ENCODE measurements around the gene ELF1. TPM values are rescaled to one million over a fixed set of nuclear protein-coding genes. Genes with fewer than 3 reads are reported as not detected.

The ELF1 gene
- total and polyA plus RNA-seq, 2 of the 4 experiments (the other 2 are of a cell fraction) = 25.4 to 27.6 TPM

DNA sequence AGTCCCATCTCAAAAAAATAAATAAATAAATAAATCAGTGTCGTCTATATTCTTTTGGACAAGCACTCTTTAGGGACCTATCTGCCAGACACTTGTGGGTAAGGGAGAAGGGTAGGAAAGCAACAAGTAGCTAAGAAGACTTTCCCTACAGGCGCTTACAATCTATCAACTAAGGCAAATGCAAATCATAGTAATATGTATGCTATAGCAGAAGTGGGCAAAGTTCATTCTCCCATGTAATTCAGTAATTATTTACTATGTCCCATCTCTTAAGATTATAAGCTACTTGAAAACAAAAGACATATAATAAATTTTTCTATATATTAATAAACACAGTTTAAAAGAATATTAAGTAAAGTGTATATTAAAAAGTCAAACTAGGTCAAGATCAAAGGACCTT, 16.5 kb downstream of the ELF1 start:
- no peak overlapping the region for H3K14ac ChIP-seq (replicated peaks; ENCODE audit: low read depth, low read length)
- in situ Hi-C loops (cut with MboI; ENCODE audit: low sequenced_read_pairs) (no loop called here), dilution Hi-C loops (cut with HindIII; ENCODE audit: low sequenced_read_pairs, unreplicated experiment) (no loop called here), intact Hi-C loops (cut with micrococcal nuclease) (no loop called here)
- no peaks in the 10 kb centered on the region for H3K36me3 ChIP-seq (ENCODE audit: control insufficient read depth, insufficient read depth, low read length)
- H3K9ac ChIP-seq (ENCODE audit: low read depth, low read length) = no peak overlapping the region
- H3K56ac ChIP-seq (ENCODE audit: extremely low read depth, insufficient read depth, low read length) = no peak overlapping the region
- no peak overlapping the region for H4K5ac ChIP-seq (ENCODE audit: low read depth, low read length)
- BruUV-seq (replicated peaks) = no TSS peak
- peaks cover 18 to 63% of the 10 kb centered on the region in 2 experiments for H3K79me1 ChIP-seq (ENCODE audit: low read depth in 1 of 2, low read length in 2 of 2)
- H2BK120ac ChIP-seq (ENCODE audit: low read depth, low read length) = no peak overlapping the region
- H3K18ac ChIP-seq (ENCODE audit: low read depth, low read length) = no peak overlapping the region
- H3K9me1 ChIP-seq (ENCODE audit: insufficient read depth, low read length) = peaks cover 5% of the 10 kb centered on the region; the same call in 1 of the 2 replicates
- no peak overlapping the region for H4K91ac ChIP-seq (ENCODE audit: insufficient read depth, low read depth, low read length)
- H4K8ac ChIP-seq (ENCODE audit: low read depth in 2 of 2, low read length in 2 of 2) = no peak overlapping the region
- no peak for TF ChIP-seq POLR2A (IDR thresholded peaks at IDR 0.05; ENCODE audit: low read depth, low read length)
- no peak for TF ChIP-seq MAZ (IDR thresholded peaks at IDR 0.05; ENCODE audit: borderline replicate concordance, low read depth, low read length)
- TF ChIP-seq CHD1 (IDR thresholded peaks at IDR 0.05; ENCODE audit: low read depth, low read length) = no peak
- TF ChIP-seq, protein P1, sequence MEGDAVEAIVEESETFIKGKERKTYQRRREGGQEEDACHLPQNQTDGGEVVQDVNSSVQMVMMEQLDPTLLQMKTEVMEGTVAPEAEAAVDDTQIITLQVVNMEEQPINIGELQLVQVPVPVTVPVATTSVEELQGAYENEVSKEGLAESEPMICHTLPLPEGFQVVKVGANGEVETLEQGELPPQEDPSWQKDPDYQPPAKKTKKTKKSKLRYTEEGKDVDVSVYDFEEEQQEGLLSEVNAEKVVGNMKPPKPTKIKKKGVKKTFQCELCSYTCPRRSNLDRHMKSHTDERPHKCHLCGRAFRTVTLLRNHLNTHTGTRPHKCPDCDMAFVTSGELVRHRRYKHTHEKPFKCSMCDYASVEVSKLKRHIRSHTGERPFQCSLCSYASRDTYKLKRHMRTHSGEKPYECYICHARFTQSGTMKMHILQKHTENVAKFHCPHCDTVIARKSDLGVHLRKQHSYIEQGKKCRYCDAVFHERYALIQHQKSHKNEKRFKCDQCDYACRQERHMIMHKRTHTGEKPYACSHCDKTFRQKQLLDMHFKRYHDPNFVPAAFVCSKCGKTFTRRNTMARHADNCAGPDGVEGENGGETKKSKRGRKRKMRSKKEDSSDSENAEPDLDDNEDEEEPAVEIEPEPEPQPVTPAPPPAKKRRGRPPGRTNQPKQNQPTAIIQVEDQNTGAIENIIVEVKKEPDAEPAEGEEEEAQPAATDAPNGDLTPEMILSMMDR (conservative IDR thresholded peaks at IDR 0.05; ENCODE audit: low read depth, low read length) = no peak
- no peak for TF ChIP-seq CEBPB (IDR thresholded peaks at IDR 0.05; ENCODE audit: low read depth, low read length)
- no peak for TF ChIP-seq MAFK (IDR thresholded peaks at IDR 0.05; ENCODE audit: low read depth, low read length)
- no peak for TF ChIP-seq USF2 (IDR thresholded peaks at IDR 0.05; ENCODE audit: low read depth, low read length)
- POLR2A ChIA-PET (ENCODE audit: unreplicated experiment) = no interaction called here
- no peak overlapping the region for H2AK9ac ChIP-seq (replicated peaks; ENCODE audit: low read depth, low read length, poor library complexity)
- WGBS, 2 experiments (ENCODE audit: extremely low coverage in 2 of 2, insufficient read length in 1 of 2) = no CpG with 5 or more reads among the region's 2 CpGs
- no peak overlapping the region for H2AK5ac ChIP-seq (ENCODE audit: low read depth, low read length)
- no peak overlapping the region for H3K23ac ChIP-seq (ENCODE audit: low read depth, low read length)
- no peaks in the 10 kb centered on the region for H3K27me3 ChIP-seq (ENCODE audit: control insufficient read depth, insufficient read depth, low read length)
- H3K9me3 ChIP-seq (ENCODE audit: control insufficient read depth, insufficient read depth, low read length) = no peaks in the 10 kb centered on the region
- DNase-seq (no peak), ATAC-seq (ENCODE audit: low read depth) (no peak)
- no peak overlapping the region for H3K4me2 ChIP-seq (ENCODE audit: low read depth, low read length)
- H4K20me1 ChIP-seq (ENCODE audit: insufficient read depth, low read length) = peaks cover 41% of the 10 kb centered on the region
- CTCF ChIA-PET = no interaction called here
- no peak overlapping the region for H2BK5ac ChIP-seq (ENCODE audit: low read depth, low read length, poor library complexity, severe bottlenecking)
- no peak overlapping the region for H2AFZ ChIP-seq (replicated peaks; ENCODE audit: low read length, poor library complexity)
- no peak overlapping the region for H3K4ac ChIP-seq (ENCODE audit: low read depth, low read length)
- H2BK15ac ChIP-seq (ENCODE audit: low read depth, low read length) = no peak overlapping the region
- no peak overlapping the region for H2BK20ac ChIP-seq (ENCODE audit: low read depth, low read length)
- no peak overlapping the region for H3K4me3 ChIP-seq (ENCODE audit: insufficient read depth, low read depth, low read length)
- H3K4me1 ChIP-seq (ENCODE audit: control insufficient read depth, insufficient read depth, low read length) = 0 out of 2 replicates have a peak, but pooled peaks cover 2% of the 10 kb centered on the region
- H3K27ac ChIP-seq (ENCODE audit: insufficient read depth, low read length) = no peak overlapping the region
